AG08395 (cell line): ENCODE data around the gene KLK13.

Experiments
- DNase-seq: peaks from one replicate; pipeline ENCODE4 v3.0.0; 2012; ENCODE audit warnings: mixed read lengths, low spot score

The KLK13 gene

GRCh38 chr19:51019544-51019925, 45.4 kb downstream of the KLK13 start, which contains the start of gene KLK10:
Gene KLK10 (minus strand): TSS chr19:51019709. CDS start chr19:51019130, 579 bp downstream.
- DNase-seq = no peak

- no peak for DNase-seq
Measured at GRCh38 chr19:51018745-51019543, 45.9 kb downstream of the KLK13 start.

GRCh38 chr19:51016798-51017683, 47.9 kb downstream of the KLK13 start:
- DNase-seq = peak; percentile 13

- DNase-seq = no peak
Measured at GRCh38 chr19:51015691-51016267, 49.1 kb downstream of the KLK13 start.

GRCh38 chr19:51014242-51014641, 50.6 kb downstream of the KLK13 start:
- no peak for DNase-seq

GRCh38 chr19:51012661-51013190, 52.2 kb downstream of the KLK13 start:
- no peak for DNase-seq

- DNase-seq = no peak
Measured at GRCh38 chr19:51010066-51010795, 54.7 kb downstream of the KLK13 start.

DNA sequence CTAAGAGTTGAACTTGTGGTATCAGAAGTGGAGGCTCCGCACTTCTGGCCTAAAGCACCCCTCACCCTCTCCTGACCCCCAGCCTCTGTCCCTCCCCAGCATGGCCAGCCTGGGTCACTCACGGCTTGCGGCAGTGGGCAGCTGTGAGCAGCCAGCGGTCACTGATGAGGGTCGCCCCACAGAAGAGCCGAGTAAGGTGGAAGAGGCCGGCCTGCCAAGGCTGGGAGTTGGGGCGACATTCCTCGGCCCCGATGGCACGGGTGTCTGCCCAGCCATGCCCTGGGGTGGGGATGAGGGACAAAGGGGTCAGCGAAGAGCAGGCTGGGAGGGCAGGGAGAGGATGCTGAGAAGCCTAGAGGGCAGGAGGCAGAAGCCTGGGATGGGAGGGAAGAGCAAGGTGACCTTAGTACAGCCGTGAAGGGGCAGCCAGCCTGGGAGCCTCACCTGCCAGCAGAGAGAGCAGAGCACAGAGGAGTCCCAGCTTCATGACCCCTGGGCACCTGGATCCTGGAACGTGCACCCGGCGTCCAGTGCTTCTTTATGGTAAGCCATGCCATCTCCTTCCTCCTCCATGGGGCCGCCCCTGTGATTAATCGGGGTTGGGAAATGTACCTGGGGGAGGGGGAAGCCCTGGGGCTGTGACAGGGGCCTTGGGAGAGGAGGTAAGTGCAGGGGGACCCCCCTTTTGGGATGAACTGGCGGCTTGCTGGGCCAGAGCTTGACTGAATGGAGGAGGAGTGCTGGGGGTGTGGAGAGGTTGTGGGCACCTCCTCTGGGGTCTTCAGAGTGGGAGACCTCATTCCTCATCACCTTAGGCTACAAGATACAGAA, 55.6 kb downstream of the KLK13 start:
- DNase-seq = no peak

DNA sequence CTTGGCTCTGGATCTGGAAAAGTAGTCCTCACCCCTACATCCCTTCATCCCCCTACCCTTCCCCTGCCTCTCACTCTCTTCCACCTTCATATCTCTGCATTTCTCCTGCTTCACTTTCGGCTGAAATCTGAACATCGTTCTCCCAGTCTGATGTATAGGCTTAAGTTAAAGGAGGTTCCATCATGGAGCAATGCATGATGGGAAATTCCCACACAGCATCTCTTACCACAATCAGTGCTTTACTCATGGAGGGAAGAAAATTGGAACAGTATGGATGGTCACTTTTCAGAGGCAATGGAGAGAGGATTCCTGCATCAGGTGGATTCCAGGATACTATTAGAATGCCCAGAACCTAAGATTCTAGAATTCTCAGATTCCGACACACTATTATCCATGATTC, 57.4 kb downstream of the KLK13 start:
- DNase-seq = no peak

DNA sequence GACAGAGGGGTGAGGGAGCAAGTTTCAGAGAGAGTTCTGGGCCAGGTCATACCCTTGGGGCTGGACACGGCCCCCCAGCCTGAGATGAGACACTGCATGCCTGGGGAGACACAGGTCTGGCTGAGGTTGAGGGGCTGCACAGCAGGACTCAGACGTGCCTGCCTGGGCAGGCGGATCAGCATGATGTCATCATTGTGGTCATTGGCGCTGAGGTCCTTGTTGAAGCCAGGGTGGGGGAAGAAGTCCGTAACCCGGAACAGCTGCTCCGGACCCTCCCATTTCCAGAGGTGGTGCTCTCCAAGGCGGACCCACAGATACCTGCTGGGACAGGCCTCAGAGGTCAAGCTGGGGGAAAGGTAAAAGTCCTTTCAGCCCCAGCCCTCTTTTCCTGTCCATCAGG, 58.5 kb downstream of the KLK13 start:
- no peak for DNase-seq
